ENCODE results near the gene PEAK1. TPM values are rescaled to one million over a fixed set of nuclear protein-coding genes. Genes with fewer than 3 reads are reported as not detected.

PEAK1 gene
- total RNA-seq, 1 experiment from 2014 or later, result 6.4 TPM

Other genes starting within 250 kb of the PEAK1 start
- gene HMG20A, start 784 bp upstream of the PEAK1 start, total RNA-seq (2014; rRNA removed; shearing (Covaris generic); ENCODE audit: low replicate concordance), result 3.3 and 9.1 TPM in 2 replicates
- 0.14 TPM in 1 of 2 replicates, not detected in the other for gene LINGO1, start 212.8 kb upstream of the PEAK1 start, total RNA-seq (2014; rRNA removed; shearing (Covaris generic); ENCODE audit: low replicate concordance)